NCI-H748 (cell line): ENCODE data around the gene OR52N5.

Experiments
- DNase-seq: peaks from one replicate; lab custom pipeline; 2025; ENCODE audit not compliant: unreplicated experiment; lab: John Stamatoyannopoulos, UW

Gene OR52N5

GRCh38 chr11:5726351-5726750 is 56.8 kb downstream of the OR52N5 start:
- no peak for DNase-seq
